ENCODE results near the gene GIMAP8.
"Not testable (repeated sequence)": the region's sequence is repeated elsewhere in the genome, so short reads cannot be mapped to it uniquely, and the experiment has no call there.

The GIMAP8 gene

GRCh38 chr7:150516956-150517745 is 66.7 kb downstream of the GIMAP8 start:
- no peak for DNase-seq

- no peak for DNase-seq
These were observed 68.9 kb downstream of the GIMAP8 start for GRCh38 chr7:150519310-150519709.

- DNase-seq, result no peak
These were observed 69.7 kb downstream of the GIMAP8 start for GRCh38 chr7:150520145-150520544.

- DNase-seq, result not testable (repeated sequence)
These were observed 72.5 kb downstream of the GIMAP8 start for GRCh38 chr7:150522931-150523330.

- DNase-seq, result no peak
These were observed 73.6 kb downstream of the GIMAP8 start for GRCh38 chr7:150524018-150524417.
